Cardiac muscle cell (in vitro differentiated cells and primary cell): ENCODE measurements around the gene FCHSD2. TPM values are rescaled to one million over a fixed set of nuclear protein-coding genes. Genes with fewer than 3 reads are reported as not detected.

ENCODE experiments used
- DNase-seq, 2 donors: peaks; one replicate each; pipeline versions ENCODE4 v3.0.0 to v3.0.0-alpha.2; 2010 to 2017; ENCODE audit warnings: low read depth in 1 of 2, low spot score in 1 of 2
- H3K27ac ChIP-seq: fragments of 200-600 bp; sonication (generic); 2 replicates; pipeline ENCODE4 v1.5.1; 2016
- H3K27me3 ChIP-seq: fragments of 200-600 bp; sonication (generic); 2 replicates; pipeline ENCODE4 v1.6.0; 2016; ENCODE audit warnings: control low read depth
- H3K36me3 ChIP-seq: fragments of 200-600 bp; sonication (generic); 2 replicates; pipeline ENCODE4 v1.5.1; 2016; ENCODE audit warnings: control low read depth
- H3K4me1 ChIP-seq: fragments of 200-600 bp; sonication (generic); 2 replicates; pipeline ENCODE4 v1.8.1; 2017; ENCODE audit warnings: low read depth, mild to moderate bottlenecking, mixed run types
- H3K4me3 ChIP-seq: fragments of 200-600 bp; sonication (generic); 2 replicates; pipeline ENCODE4 v1.5.1; 2016; ENCODE audit warnings: mild to moderate bottlenecking
- H3K9me3 ChIP-seq: fragments of 200-600 bp; sonication (generic); 2 replicates; pipeline ENCODE4 v1.5.1; 2017; ENCODE audit warnings: low read depth, mild to moderate bottlenecking, control low read depth
- polyA plus RNA-seq: library from polyadenylated mRNA; unstranded; fragments of >200 nt; fragmentation: Nextera tagmentation; extraction: Ambion mirVana; gene quantifications from 2 replicates; pipeline ENCODE4 v1.2.1, GENCODE V29; 2016
- total RNA-seq: library from RNA; depleted of rRNA; stranded (reverse); fragments of >200 nt; gene quantifications from 2 replicates; pipeline ENCODE4 v1.2.3, GENCODE V29; 2016
- TF ChIP-seq, protein P1 (sequence below): IDR thresholded peaks from 2 replicates; pipeline ENCODE4 v1.5.1; 2012; ENCODE audit warnings: low read depth, mild to moderate bottlenecking, low read length

The FCHSD2 gene
- total and polyA plus RNA-seq, 2 experiments from 2014 or later, result 12.3 to 16.9 TPM

DNA sequence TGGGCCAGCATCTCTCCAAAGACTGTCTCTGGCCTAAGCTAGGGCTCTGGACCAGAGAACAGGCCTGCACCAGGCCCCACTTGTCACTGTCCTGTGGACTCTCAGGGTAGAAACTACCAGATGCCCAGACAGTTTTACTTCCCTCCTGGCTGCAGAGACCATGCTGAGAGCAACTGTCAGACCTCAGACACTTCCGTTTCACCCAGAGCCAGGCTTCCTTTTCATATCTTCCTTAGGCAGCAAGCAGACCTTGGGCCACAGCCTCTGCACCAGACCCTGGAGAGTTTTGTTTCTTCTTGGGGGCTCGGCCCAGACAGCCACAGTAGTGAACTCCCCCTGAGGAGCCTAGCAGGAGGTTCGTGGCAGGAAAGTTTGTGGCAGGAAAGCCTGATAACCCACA, 12.1 kb upstream of the FCHSD2 start:
- H3K4me3 ChIP-seq, result no peak overlapping the region
- H3K36me3 ChIP-seq, result no peaks in the 10 kb centered on the region
- peak overlapping the region; percentile 79 for H3K27ac ChIP-seq
- no peaks in the 10 kb centered on the region for H3K27me3 ChIP-seq
- peaks cover 43% of the 10 kb centered on the region for H3K4me1 ChIP-seq
- no peak for DNase-seq
- TF ChIP-seq, protein P1, sequence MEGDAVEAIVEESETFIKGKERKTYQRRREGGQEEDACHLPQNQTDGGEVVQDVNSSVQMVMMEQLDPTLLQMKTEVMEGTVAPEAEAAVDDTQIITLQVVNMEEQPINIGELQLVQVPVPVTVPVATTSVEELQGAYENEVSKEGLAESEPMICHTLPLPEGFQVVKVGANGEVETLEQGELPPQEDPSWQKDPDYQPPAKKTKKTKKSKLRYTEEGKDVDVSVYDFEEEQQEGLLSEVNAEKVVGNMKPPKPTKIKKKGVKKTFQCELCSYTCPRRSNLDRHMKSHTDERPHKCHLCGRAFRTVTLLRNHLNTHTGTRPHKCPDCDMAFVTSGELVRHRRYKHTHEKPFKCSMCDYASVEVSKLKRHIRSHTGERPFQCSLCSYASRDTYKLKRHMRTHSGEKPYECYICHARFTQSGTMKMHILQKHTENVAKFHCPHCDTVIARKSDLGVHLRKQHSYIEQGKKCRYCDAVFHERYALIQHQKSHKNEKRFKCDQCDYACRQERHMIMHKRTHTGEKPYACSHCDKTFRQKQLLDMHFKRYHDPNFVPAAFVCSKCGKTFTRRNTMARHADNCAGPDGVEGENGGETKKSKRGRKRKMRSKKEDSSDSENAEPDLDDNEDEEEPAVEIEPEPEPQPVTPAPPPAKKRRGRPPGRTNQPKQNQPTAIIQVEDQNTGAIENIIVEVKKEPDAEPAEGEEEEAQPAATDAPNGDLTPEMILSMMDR, result no peak
- no peaks in the 10 kb centered on the region for H3K9me3 ChIP-seq

DNA sequence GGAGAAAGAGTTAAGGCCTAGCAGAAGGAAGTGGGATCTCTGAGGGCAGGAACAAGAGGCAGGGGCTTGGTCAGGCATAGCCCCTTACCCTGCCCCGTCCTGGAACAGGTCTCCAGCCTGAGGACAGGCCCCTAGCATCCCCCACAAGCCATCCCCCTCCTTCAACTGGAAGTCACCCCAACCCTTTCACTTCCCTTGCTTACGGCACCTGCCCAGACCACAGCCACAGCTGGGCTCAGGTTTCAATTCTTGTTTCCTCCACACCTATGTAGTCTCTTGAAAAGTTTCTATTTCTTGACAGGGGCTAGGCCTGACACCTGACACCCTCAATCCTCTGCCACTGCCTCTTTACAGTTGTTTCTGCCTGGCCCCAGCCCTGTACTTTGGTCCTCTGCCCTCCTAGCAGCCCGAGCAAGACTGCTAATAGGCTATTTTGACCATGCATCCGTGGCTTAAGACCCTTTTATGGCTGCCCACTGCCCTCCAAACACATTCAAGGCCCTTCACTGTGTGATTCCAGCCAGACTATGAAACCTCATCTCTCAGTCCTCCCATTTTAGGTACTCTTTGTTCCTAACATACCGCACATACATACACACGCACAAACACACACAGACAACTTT, 10.9 kb upstream of the FCHSD2 start:
- Histone ChIP-seq H3K36me3 (no peaks in the 10 kb centered on the region), H3K9me3 (no peaks in the 10 kb centered on the region), H3K4me3 (no peak overlapping the region), H3K27me3 (no peaks in the 10 kb centered on the region), H3K4me1 (peaks cover 33% of the 10 kb centered on the region), H3K27ac (peak overlapping the region; percentile 79)
- DNase-seq, result peak in 1 of 2 donors; percentile 59
- TF ChIP-seq, protein P1, result no peak

DNA sequence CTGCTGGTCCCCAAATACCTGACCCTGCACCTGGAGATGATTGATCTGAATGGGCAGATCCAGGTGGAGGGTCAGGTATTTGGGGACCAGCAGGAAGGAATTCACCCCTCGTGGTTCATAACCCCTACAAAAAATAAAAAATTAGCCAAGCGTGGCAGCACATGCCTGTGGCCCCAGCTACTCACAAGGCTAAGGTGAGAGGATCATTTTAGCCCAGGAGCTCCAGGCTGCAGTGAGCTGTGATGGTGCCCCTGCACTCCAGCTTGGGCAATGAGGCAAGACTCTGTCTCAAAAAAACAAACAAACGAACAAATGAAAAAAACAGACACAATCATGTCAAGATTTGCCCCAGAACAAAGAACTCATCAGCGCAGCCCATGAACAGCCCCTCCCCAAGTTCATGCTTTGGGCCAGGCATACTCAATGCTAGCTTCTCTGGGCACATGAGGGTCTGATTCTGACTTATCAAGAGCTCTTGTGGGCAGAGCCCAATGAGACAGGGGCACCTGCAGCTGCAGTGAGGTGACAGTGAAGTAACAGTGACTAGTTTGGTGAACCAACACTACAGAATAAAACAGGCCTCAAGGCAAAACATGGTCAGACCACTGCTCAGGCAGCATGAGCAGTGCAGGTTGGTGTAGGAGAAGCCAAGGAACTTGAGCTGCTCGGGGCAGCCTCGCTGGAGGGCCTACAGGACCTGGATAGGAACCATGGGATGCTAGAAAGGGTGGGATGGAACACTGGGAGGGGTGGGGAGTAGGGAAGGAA, 10.2 kb upstream of the FCHSD2 start:
- Histone ChIP-seq H3K27me3 (no peaks in the 10 kb centered on the region), H3K36me3 (no peaks in the 10 kb centered on the region), H3K9me3 (no peaks in the 10 kb centered on the region), H3K27ac (peak overlapping the region; percentile 79), H3K4me3 (no peak overlapping the region), H3K4me1 (peaks cover 27% of the 10 kb centered on the region)
- TF ChIP-seq, protein P1, result no peak
- no peak for DNase-seq

DNA sequence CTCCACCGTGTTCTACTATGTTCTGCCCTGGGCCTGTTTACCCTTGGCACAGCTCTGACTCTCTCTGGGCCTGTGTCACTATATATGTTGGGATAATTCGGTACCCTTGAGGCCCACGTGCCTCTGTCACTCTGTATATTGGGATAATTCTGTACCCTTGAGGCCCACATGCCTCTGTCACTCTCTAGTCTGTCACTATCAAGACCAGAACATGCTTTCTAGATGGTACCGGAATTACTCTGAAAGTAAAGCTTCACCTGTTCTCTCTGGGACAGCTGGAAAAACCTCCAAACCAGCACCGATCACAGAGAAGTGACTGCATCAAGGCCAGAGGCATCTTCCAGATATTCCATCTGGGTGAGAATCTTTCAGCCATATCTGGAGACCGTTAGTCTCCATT, 9.3 kb upstream of the FCHSD2 start:
- no peak for DNase-seq
- Histone ChIP-seq H3K36me3 (no peaks in the 10 kb centered on the region), H3K27ac (no peak overlapping the region), H3K4me3 (no peak overlapping the region), H3K27me3 (no peaks in the 10 kb centered on the region), H3K4me1 (peaks cover 21% of the 10 kb centered on the region), H3K9me3 (no peaks in the 10 kb centered on the region)
- TF ChIP-seq, protein P1, result no peak

DNA sequence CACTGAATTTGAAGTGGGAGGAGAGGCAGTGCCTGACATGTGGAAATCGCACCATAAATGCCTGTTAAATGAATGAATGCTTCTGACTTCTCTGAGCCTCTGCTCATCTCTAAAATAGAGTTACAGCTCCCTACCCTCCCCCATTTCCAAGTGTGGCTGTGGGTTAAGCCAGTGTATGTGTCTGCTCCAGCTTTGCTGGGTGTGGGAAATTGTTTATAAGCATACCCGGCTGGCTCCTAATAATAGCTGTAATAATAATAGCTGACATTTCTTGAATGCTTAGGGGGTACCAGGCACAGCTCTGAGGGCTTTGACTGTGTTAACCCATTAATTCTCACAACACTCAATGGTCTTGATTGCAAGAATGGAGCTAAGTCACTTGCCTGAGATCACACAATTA, 7.0 kb upstream of the FCHSD2 start:
- H3K27ac ChIP-seq, result no peak overlapping the region
- H3K27me3 ChIP-seq, result no peaks in the 10 kb centered on the region
- DNase-seq, result no peak
- no peaks in the 10 kb centered on the region for H3K36me3 ChIP-seq
- TF ChIP-seq, protein P1, result no peak
- H3K4me1 ChIP-seq, result peaks cover 21% of the 10 kb centered on the region
- H3K9me3 ChIP-seq, result no peaks in the 10 kb centered on the region
- no peak overlapping the region for H3K4me3 ChIP-seq
